GM21737 (cell line): Measurements from ENCODE around the gene CYP3A4.
"Not testable (repeated sequence)": the region's sequence is repeated elsewhere in the genome, so short reads cannot be mapped to it uniquely, and the experiment has no call there.

Experiments used
- ATAC-seq: cut with Tn5 transposase; IDR thresholded peaks from one replicate; pipeline ENCODE4 v1.9.1; 2021; ENCODE audit warnings: mild to moderate bottlenecking, moderate library complexity; ENCODE audit not compliant: unreplicated experiment

Gene CYP3A4

GRCh38 chr7:99784007-99784406 lies at the start of gene CYP3A4:
Gene CYP3A4, minus strand, starts transcription at chr7:99784184. Its CDS starts 103 bp downstream, at chr7:99784081.
- no peak for ATAC-seq

GRCh38 chr7:99833289-99833877 lies 49.4 kb upstream of the CYP3A4 start:
- ATAC-seq, result no peak

GRCh38 chr7:99831595-99831994 lies 47.6 kb upstream of the CYP3A4 start:
- no peak for ATAC-seq

GRCh38 chr7:99829524-99830160 lies 45.7 kb upstream of the CYP3A4 start:
- no peak for ATAC-seq

GRCh38 chr7:99828811-99829210 lies 44.8 kb upstream of the CYP3A4 start:
- ATAC-seq, result no peak

- no peak for ATAC-seq
These were observed 43.2 kb upstream of the CYP3A4 start for GRCh38 chr7:99827040-99827778.

- ATAC-seq, result no peak
These were observed 41.9 kb upstream of the CYP3A4 start for GRCh38 chr7:99825873-99826272.

GRCh38 chr7:99825452-99825851 lies 41.5 kb upstream of the CYP3A4 start:
- ATAC-seq, result no peak

- no peak for ATAC-seq
These were observed 40.1 kb upstream of the CYP3A4 start for GRCh38 chr7:99824091-99824490.

- no peak for ATAC-seq
These were observed 39.0 kb upstream of the CYP3A4 start for GRCh38 chr7:99822731-99823718.

GRCh38 chr7:99820408-99821027 lies 36.5 kb upstream of the CYP3A4 start:
- ATAC-seq, result no peak

GRCh38 chr7:99808766-99809165 lies 24.8 kb upstream of the CYP3A4 start:
- ATAC-seq, result no peak

GRCh38 chr7:99806839-99807478 lies 23.0 kb upstream of the CYP3A4 start:
- no peak for ATAC-seq

- ATAC-seq, result no peak
These were observed 21.7 kb upstream of the CYP3A4 start for GRCh38 chr7:99805641-99806040.

GRCh38 chr7:99803118-99803517 lies 19.1 kb upstream of the CYP3A4 start:
- ATAC-seq, result not testable (repeated sequence)

- not testable (repeated sequence) for ATAC-seq
These were observed 17.4 kb upstream of the CYP3A4 start for GRCh38 chr7:99801407-99801806.

GRCh38 chr7:99798972-99799371 lies 15.0 kb upstream of the CYP3A4 start:
- no peak for ATAC-seq

GRCh38 chr7:99795864-99796263 lies 11.9 kb upstream of the CYP3A4 start:
- not testable (repeated sequence) for ATAC-seq

GRCh38 chr7:99794585-99795502 lies 10.9 kb upstream of the CYP3A4 start:
- no peak for ATAC-seq
